K562 (cell line): ENCODE results near the gene CKS2. TPM values are rescaled to one million over a fixed set of nuclear protein-coding genes. Genes with fewer than 3 reads are reported as not detected.

ENCODE experiments used
- ATAC-seq: fragments of 200-7000 bp; cut with Tn5 transposase; 3 replicates; pipeline ENCODE4 v1.9.1; 2020; ENCODE audit warnings: moderate library complexity
- BruUV-seq: library from RNA; stranded (reverse); fragments of 400-500 nt; replicated peaks from 2 replicates; lab custom pipeline; 2021; lab: Mats Ljungman, UMichigan
- CTCF ChIA-PET: fragments of 300-600 bp; formaldehyde crosslinking; extraction: SDS; loops from one replicate; lab custom pipeline; 2021; ENCODE audit warnings: low intra/inter-chr PET ratio; lab: Yijun Ruan, JAX
- POLR2A ChIA-PET: fragments of 300-600, 350-650 bp; sonication (Branson Sonifier 250); formaldehyde crosslinking; extraction: SDS; loops from one replicate; lab custom pipeline; 2021; ENCODE audit warnings: antibody characterized with exemption, inconsistent platforms; lab: Yijun Ruan, JAX
- DNase-seq, 4 experiments: peaks; one replicate each; pipeline versions ENCODE4 v3.0.0 to v3.0.0-alpha.2; 2011 to 2018; ENCODE audit warnings: low spot score in 3 of 4, mixed read lengths in 3 of 4; ENCODE audit errors: extremely low read depth in 1 of 4
- FAIRE-seq: peaks from 2 replicates; lab custom pipeline; 2011; peaks lifted over from hg19 to GRCh38; lab: Jason Lieb, UNC
- H2AFZ ChIP-seq: 2 replicates; pipeline ENCODE4 v1.6.0; 2011; ENCODE audit warnings: low read depth, low read length, control low read depth, inconsistent platforms
- H3K27ac ChIP-seq: fragments of 200-600 bp; 3 replicates; pipeline ENCODE4 v1.8.0; 2011; ENCODE audit warnings: low read depth, mild to moderate bottlenecking, control low read depth, inconsistent platforms, low read length, moderate library complexity, mixed read lengths; ENCODE audit errors: extremely low read depth
- H3K27me3 ChIP-seq, 2 experiments: fragments of 300-600 bp in 1 of 2; 2 replicates in 1 of 2; 3 replicates in 1 of 2; pipeline versions ENCODE4 v1.6.0 to v1.8.0; 2011; ENCODE audit warnings: inconsistent platforms in 2 of 2, low read length in 2 of 2, mild to moderate bottlenecking in 1 of 2, mixed read lengths in 1 of 2, moderate library complexity in 1 of 2; ENCODE audit not compliant: control insufficient read depth in 2 of 2, insufficient read depth in 2 of 2
- H3K36me3 ChIP-seq: fragments of 300-600 bp; 3 replicates; pipeline ENCODE4 v1.8.0; 2011; ENCODE audit warnings: mild to moderate bottlenecking, low read length, inconsistent platforms; ENCODE audit not compliant: control insufficient read depth, insufficient read depth
- H3K4me1 ChIP-seq, 2 experiments: fragments of 200-600 bp in 1 of 2; replicated peaks in 1 of 2; 2 replicates in 1 of 2; 3 replicates in 1 of 2; pipeline versions ENCODE4 v1.5.1 to v1.8.0; 2011; ENCODE audit warnings: inconsistent platforms in 2 of 2, low read length in 2 of 2, mild to moderate bottlenecking in 1 of 2, mixed read lengths in 1 of 2, moderate library complexity in 1 of 2; ENCODE audit not compliant: control insufficient read depth in 2 of 2, insufficient read depth in 2 of 2
- H3K4me2 ChIP-seq: 2 replicates; pipeline ENCODE4 v1.6.1; 2011; ENCODE audit warnings: low read length, control low read depth, inconsistent platforms, mixed read lengths; ENCODE audit not compliant: insufficient read depth
- H3K4me3 ChIP-seq: fragments of 200-600 bp; sonication (generic), shearing (Covaris generic); 2 replicates; pipeline ENCODE4 v1.5.1; 2016; ENCODE audit warnings: control low read depth, inconsistent platforms
- H3K79me2 ChIP-seq: fragments of 200-600 bp; 3 replicates; pipeline ENCODE4 v1.8.0; 2011; ENCODE audit warnings: low read length, inconsistent platforms; ENCODE audit not compliant: control insufficient read depth, insufficient read depth
- H3K9ac ChIP-seq, 2 experiments: 2 replicates each; pipeline versions ENCODE4 v1.6.0 to v1.6.1; 2011; ENCODE audit warnings: low read depth in 2 of 2, low read length in 2 of 2, control low read depth in 1 of 2, inconsistent platforms in 1 of 2, mild to moderate bottlenecking in 1 of 2, mixed read lengths in 1 of 2; ENCODE audit not compliant: insufficient read depth in 1 of 2
- H3K9me1 ChIP-seq: one replicate; pipeline ENCODE4 v1.6.0; 2011; ENCODE audit warnings: inconsistent platforms, mild to moderate bottlenecking, low read length, moderate library complexity; ENCODE audit not compliant: control insufficient read depth, insufficient read depth
- H3K9me3 ChIP-seq: replicated peaks from 2 replicates; pipeline ENCODE4 v1.5.1; 2011; ENCODE audit warnings: low read depth, low read length, inconsistent platforms; ENCODE audit not compliant: control insufficient read depth, insufficient read depth
- H4K20me1 ChIP-seq: replicated peaks from 2 replicates; pipeline ENCODE4 v1.6.1; 2011; ENCODE audit warnings: low read length, inconsistent platforms, mixed read lengths; ENCODE audit not compliant: control insufficient read depth, insufficient read depth
- RAD21 ChIP-seq, 2 experiments: fragments of 250-450 bp in 1 of 2; fragments of 450-650 bp in 1 of 2; sonication (Bioruptor Pico) in 1 of 2; formaldehyde crosslinking in 1 of 2; IDR thresholded peaks in 1 of 2; conservative IDR thresholded peaks in 1 of 2; 2 replicates each; pipeline versions ENCODE4 v1.4.0 to v1.8.0; 2020 to 2022; ENCODE audit warnings: mild to moderate bottlenecking in 2 of 2, moderate library complexity in 1 of 2
- RBM25 ChIP-seq: fragments of 200-400 bp; formaldehyde crosslinking; IDR thresholded peaks from 2 replicates; pipeline ENCODE4 v1.6.1; 2018; ENCODE audit warnings: low read length, low read depth, moderate library complexity; ENCODE audit not compliant: severe bottlenecking
- SIN3B ChIP-seq: fragments of 450-650 bp; IDR thresholded peaks from 2 replicates; pipeline ENCODE4 v1.6.1; 2017; ENCODE audit warnings: low read depth, mild to moderate bottlenecking, moderate library complexity
- TRIM28 ChIP-seq: fragments of 450-650 bp; IDR thresholded peaks from 2 replicates; pipeline ENCODE4 v1.6.1; 2017
- ZNF184 ChIP-seq: sonication (generic); formaldehyde crosslinking; IDR thresholded peaks from 2 replicates; pipeline ENCODE4 v1.5.0; 2020; ENCODE audit warnings: missing genetic modification reagents
- ZNF347 ChIP-seq: fragments of 450-650 bp; formaldehyde crosslinking; IDR thresholded peaks from 2 replicates; pipeline ENCODE4 v1.4.0; 2020; ENCODE audit warnings: low read depth, mild to moderate bottlenecking, moderate library complexity
- WGBS: fragments of 100-300 bp; shearing (Covaris generic); methylation state at CpG from one replicate; pipeline ENCODE4 v1.1.6; 2016; ENCODE audit warnings: low coverage, mixed read lengths; ENCODE audit not compliant: insufficient coverage; ENCODE audit errors: missing lambda C conversion rate; 5-methylcytosine and 5-hydroxymethylcytosine counted together
- in situ Hi-C: fragments of 300-500 bp; cut with MboI; formaldehyde crosslinking; loops from 4 replicates; pipeline ENCODE4 v1.15.0; 2018; ENCODE audit warnings: inconsistent platforms, mixed read lengths
- intact Hi-C: fragments of 100-400 bp; cut with micrococcal nuclease; formaldehyde crosslinking; loops from 2 replicates; pipeline ENCODE4 v1.14.2; 2022
- polyA plus RNA-seq, 8 experiments: library from polyadenylated mRNA; depleted of rRNA in 4 of 8; stranded (reverse) in 5 of 8; unstranded in 3 of 8; fragments of >200 nt; fragmentation: Nextera tagmentation in 2 of 8; fragmentation: Illumina TruSeq in 1 of 8; extraction: Ambion mirVana in 2 of 8; extraction: Trizol in 1 of 8; gene quantifications; 2 replicates each; pipeline versions ENCODE4 v1.2.1 to v1.2.3, GENCODE V29; 2011 to 2014; ENCODE audit warnings: inconsistent platforms in 1 of 8, missing spikeins in 1 of 8
- total RNA-seq, 7 experiments: library from RNA; depleted of rRNA in 6 of 7; stranded (reverse); fragments of >200 nt in 6 of 7; fragmentation: Illumina TruSeq in 2 of 7; extraction: Trizol in 2 of 7; gene quantifications; 2 replicates each; pipeline versions ENCODE4 v1.2.1 to v1.2.3, GENCODE V29; 2011 to 2021; ENCODE audit warnings: low replicate concordance in 1 of 7

CKS2 gene
- total and polyA plus RNA-seq, 9 of the 15 experiments (the other 6 are each of a cell fraction or from before 2014, with no cell fraction given) = 123 to 941 (median 321) TPM

DNA sequence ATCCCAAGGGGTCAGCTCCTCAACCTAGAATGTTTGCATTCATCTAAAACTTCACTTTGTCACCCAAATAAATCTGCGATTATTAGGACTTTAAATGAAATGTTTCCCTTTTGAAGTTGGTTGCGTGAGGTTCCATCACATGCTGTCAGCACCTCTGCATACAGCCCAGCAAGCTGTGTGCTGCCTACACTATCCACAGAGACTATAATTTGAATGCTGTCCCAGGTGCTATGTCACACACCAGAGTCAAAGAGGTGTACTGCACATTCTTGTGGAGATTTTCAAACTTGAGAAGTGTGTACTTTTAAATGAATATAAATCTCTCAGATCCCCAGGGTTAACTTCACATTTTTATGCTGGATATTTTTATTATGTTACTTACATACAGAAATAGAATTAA lies 19.3 kb upstream of the CKS2 start:
- H3K36me3 ChIP-seq = no peaks in the 10 kb centered on the region
- intact Hi-C loops (no loop called here), in situ Hi-C loops (no loop called here)
- no peaks in the 10 kb centered on the region for H3K79me2 ChIP-seq
- ChIA-PET CTCF (no interaction called here), POLR2A (interaction anchor here (0.9 kb wide), 1 partner anchor 20 kb away, joined by 3 read pairs; no protein-coding TSS in a partner anchor)
- no peak overlapping the region for H3K27ac ChIP-seq
- H3K27me3 ChIP-seq = no peaks in the 10 kb centered on the region
- no peaks in the 10 kb centered on the region for H3K4me1 ChIP-seq
- H3K4me3 ChIP-seq = no peak overlapping the region
- no peak for FAIRE-seq
- WGBS = 0% methylated on average over 2 of the region's 2 CpGs
- no peak overlapping the region for H2AFZ ChIP-seq
- ATAC-seq = no peak
- no peak for DNase-seq
- H4K20me1 ChIP-seq = no peaks in the 10 kb centered on the region; the same call in 1 of the 2 replicates
- no peaks in the 10 kb centered on the region for H3K9me1 ChIP-seq
- BruUV-seq = no TSS peak
- no peak overlapping the region for H3K9ac ChIP-seq
- no peak overlapping the region for H3K4me2 ChIP-seq
- no peak for TF ChIP-seq RAD21 (CRISPR knock-in tag; conservative IDR thresholded peaks at IDR 0.05 in 1 of 2, IDR thresholded peaks at IDR 0.05 in 1 of 2)
- no peaks in the 10 kb centered on the region; the same call in 1 of the 2 replicates for H3K9me3 ChIP-seq

- FAIRE-seq (no peak), DNase-seq (no peak), ATAC-seq (no peak)
- H3K9ac ChIP-seq = no peak overlapping the region
- H3K4me1 ChIP-seq = no peaks in the 10 kb centered on the region
- no TSS peak for BruUV-seq
- no peaks in the 10 kb centered on the region for H3K9me1 ChIP-seq
- H3K27me3 ChIP-seq = no peaks in the 10 kb centered on the region
- H3K4me3 ChIP-seq = no peak overlapping the region
- intact Hi-C loops (no loop called here), in situ Hi-C loops (no loop called here)
- TF ChIP-seq SIN3B (no peak), ZNF184 (CRISPR knock-in tag) (peak; percentile 92), TRIM28 (0 out of 2 replicates have a peak, but pooled peaks have one; percentile 38), ZNF347 (CRISPR knock-in tag) (no peak), RBM25 (peak; percentile 80)
- H4K20me1 ChIP-seq = no peaks in the 10 kb centered on the region
- H3K9me3 ChIP-seq = no peaks in the 10 kb centered on the region; the same call in 1 of the 2 replicates
- no peaks in the 10 kb centered on the region for H3K79me2 ChIP-seq
- no peak overlapping the region for H3K27ac ChIP-seq
- H3K36me3 ChIP-seq = no peaks in the 10 kb centered on the region
- H3K4me2 ChIP-seq = no peak overlapping the region
- CTCF ChIA-PET = no interaction called here
- H2AFZ ChIP-seq = no peak overlapping the region
- WGBS = 10% methylated on average over 1 of the region's 1 CpG
- POLR2A ChIA-PET = no interaction called here
Observed at GRCh38 chr9:89293014-89293413, 18.0 kb upstream of the CKS2 start.
